HG03135 (cell line): Measurements from ENCODE around the gene ODAPH.
"Not testable (repeated sequence)": the region's sequence is repeated elsewhere in the genome, so short reads cannot be mapped to it uniquely, and the experiment has no call there.

Experiments used
- ATAC-seq: cut with Tn5 transposase; IDR thresholded peaks from one replicate; pipeline ENCODE4 v1.9.1; 2021; ENCODE audit warnings: mild to moderate bottlenecking, moderate library complexity; ENCODE audit not compliant: unreplicated experiment

The ODAPH gene

GRCh38 chr4:75544220-75544619 is 11.6 kb upstream of the ODAPH start:
- ATAC-seq: not testable (repeated sequence)

- no peak for ATAC-seq
Observed at GRCh38 chr4:75544870-75545269, 11.0 kb upstream of the ODAPH start.

- ATAC-seq: no peak
Observed at GRCh38 chr4:75545526-75545925, 10.3 kb upstream of the ODAPH start.

GRCh38 chr4:75547647-75548387 is 8.0 kb upstream of the ODAPH start:
- ATAC-seq: no peak

GRCh38 chr4:75549019-75549418 is 6.8 kb upstream of the ODAPH start:
- no peak for ATAC-seq

GRCh38 chr4:75552452-75552851 is 3.4 kb upstream of the ODAPH start:
- ATAC-seq: no peak

GRCh38 chr4:75557696-75558095 is 1.8 kb downstream of the ODAPH start:
- ATAC-seq: no peak

- ATAC-seq: no peak
Observed at GRCh38 chr4:75561789-75562188, 5.9 kb downstream of the ODAPH start.

GRCh38 chr4:75564023-75564422 is 8.2 kb downstream of the ODAPH start:
- no peak for ATAC-seq

- ATAC-seq: no peak
Observed at GRCh38 chr4:75565481-75565880, 9.6 kb downstream of the ODAPH start.

- no peak for ATAC-seq
Observed at GRCh38 chr4:75566911-75567310, 11.0 kb downstream of the ODAPH start.

GRCh38 chr4:75567725-75568124 is 11.9 kb downstream of the ODAPH start:
- no peak for ATAC-seq

GRCh38 chr4:75584067-75584466 is 28.2 kb downstream of the ODAPH start:
- no peak for ATAC-seq

GRCh38 chr4:75593393-75593792 is 37.5 kb downstream of the ODAPH start:
- ATAC-seq: no peak

- no peak for ATAC-seq
Observed at GRCh38 chr4:75596061-75596460, 40.2 kb downstream of the ODAPH start.

- no peak for ATAC-seq
Observed at GRCh38 chr4:75598390-75598789, 42.5 kb downstream of the ODAPH start.

- no peak for ATAC-seq
Observed at GRCh38 chr4:75599647-75600046, 43.8 kb downstream of the ODAPH start.

GRCh38 chr4:75605928-75606327 is 50.1 kb downstream of the ODAPH start:
- no peak for ATAC-seq

GRCh38 chr4:75612306-75612705 is 56.4 kb downstream of the ODAPH start:
- ATAC-seq: no peak
